ENCODE data around the gene MTURN. TPM values are rescaled to one million over a fixed set of nuclear protein-coding genes. Genes with fewer than 3 reads are reported as not detected.

The MTURN gene
- polyA plus RNA-seq, 2 of the 4 experiments (the other 2 are of a cell fraction), result 2.3 to 2.5 TPM

- WGBS (ENCODE audit: missing lambda C conversion rate), result 50% methylated on average over 3 of the region's 3 CpGs
- no peak for DNase-seq (ENCODE audit: low read depth in 1 of 2, low spot score in 1 of 2)
- CTCF ChIA-PET, result no interaction called here
- Histone ChIP-seq H3K9me3 (no peaks in the 10 kb centered on the region; the same call in 2 of the 3 replicates), H3K4me2 (no peak overlapping the region), H3K4me1 (peaks cover 6% of the 10 kb centered on the region; the same call in 1 of the 3 replicates), H3K27ac (no peak overlapping the region), H3K4me3 (no peak overlapping the region)
- TF ChIP-seq HOXB13 (CRISPR knock-in tag; IDR thresholded peaks at IDR 0.05; ENCODE audit: low read depth) (no peak), ZNF302 (CRISPR knock-in tag; IDR thresholded peaks at IDR 0.05) (no peak), HEYL (CRISPR knock-in tag; IDR thresholded peaks at IDR 0.05) (no peak), CTCF (IDR thresholded peaks at IDR 0.05) (no peak), HOXB5 (CRISPR knock-in tag; IDR thresholded peaks at IDR 0.05) (no peak), MAZ (IDR thresholded peaks at IDR 0.05; ENCODE audit: borderline replicate concordance, low read depth, low read length) (no peak), SREBF2 (IDR thresholded peaks at IDR 0.05) (no peak)
- no peak for ATAC-seq
- POLR2A ChIA-PET, result no interaction called here
- no peak for FAIRE-seq
Observed at GRCh38 chr7:30202671-30203070, 67.9 kb downstream of the MTURN start.

- peak; percentile 56 to 67; a peak in 4 of 6 replicates for ATAC-seq
- WGBS (ENCODE audit: missing lambda C conversion rate), result 38% methylated on average over 4 of the region's 4 CpGs
- DNase-seq (ENCODE audit: low read depth in 1 of 2, low spot score in 1 of 2), result peak; percentile 8 to 37
- no peak for FAIRE-seq
- CTCF ChIA-PET, result interaction anchor here (1.3 kb wide), 1 partner anchor 70 kb away, joined by 3 read pairs; no protein-coding TSS in a partner anchor
- Histone ChIP-seq H3K4me2 (peak overlapping the region; percentile 18; the same call in 1 of the 3 replicates), H3K4me3 (no peak overlapping the region), H3K4me1 (peaks cover 6% of the 10 kb centered on the region; the same call in 1 of the 3 replicates), H3K9me3 (no peaks in the 10 kb centered on the region), H3K27ac (no peak overlapping the region)
- TF ChIP-seq ZFP36 (IDR thresholded peaks at IDR 0.05; ENCODE audit: borderline replicate concordance, partially characterized antibody) (no peak), NFE2L2 (conservative IDR thresholded peaks at IDR 0.05; ENCODE audit: low read length) (no peak), PBX3 (IDR thresholded peaks at IDR 0.05) (no peak), REST (IDR thresholded peaks at IDR 0.05) (no peak), JUN (IDR thresholded peaks at IDR 0.05) (no peak), E2F6 (IDR thresholded peaks at IDR 0.05; ENCODE audit: borderline replicate concordance, low read depth) (no peak), EHF (CRISPR knock-in tag; IDR thresholded peaks at IDR 0.05) (no peak), CHD4 (IDR thresholded peaks at IDR 0.05; ENCODE audit: borderline replicate concordance) (no peak), GATA3 (IDR thresholded peaks at IDR 0.05; ENCODE audit: borderline replicate concordance) (no peak), CEBPB (IDR thresholded peaks at IDR 0.05) (no peak), ZC3H11A (IDR thresholded peaks at IDR 0.05) (no peak), RFX5 (IDR thresholded peaks at IDR 0.05) (no peak), HMGXB4 (CRISPR knock-in tag; IDR thresholded peaks at IDR 0.05; ENCODE audit: borderline replicate concordance) (no peak), MAX (IDR thresholded peaks at IDR 0.05) (no peak), ZNF302 (CRISPR knock-in tag; IDR thresholded peaks at IDR 0.05) (no peak), TP53 (CRISPR knock-in tag; IDR thresholded peaks at IDR 0.05) (no peak), BHLHE40 (IDR thresholded peaks at IDR 0.05; ENCODE audit: low read depth, low read length) (no peak), FOXS1 (CRISPR knock-in tag; IDR thresholded peaks at IDR 0.05) (no peak), PHF8 (IDR thresholded peaks at IDR 0.05; ENCODE audit: borderline replicate concordance, low read depth) (no peak), HOXA7 (CRISPR knock-in tag; IDR thresholded peaks at IDR 0.05) (no peak)
- POLR2A ChIA-PET, result no interaction called here
Observed at GRCh38 chr7:30206491-30206890, 71.7 kb downstream of the MTURN start.
